ENCODE measurements around the gene ATP11A.

DNA sequence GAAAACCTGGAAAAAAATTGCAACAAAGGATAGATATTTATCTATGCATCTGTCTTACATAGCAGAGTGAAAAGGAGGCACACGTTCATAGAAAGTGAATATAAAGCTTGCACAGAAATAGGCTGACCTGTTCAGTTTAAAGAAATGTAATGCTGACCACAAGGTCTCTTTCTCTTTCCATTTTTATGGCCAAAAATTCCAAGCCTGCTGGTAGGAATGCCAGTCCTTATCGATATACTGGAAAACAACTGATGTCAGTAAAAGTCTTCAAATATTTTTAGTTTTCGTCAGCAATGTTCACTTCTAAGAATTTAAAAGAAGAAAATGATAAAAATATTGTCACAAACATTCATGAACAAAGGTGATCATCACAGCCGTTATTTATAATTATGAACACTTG, 220.2 kb downstream of the ATP11A start:
- TF ChIP-seq POLR2A (IDR thresholded peaks at IDR 0.05; ENCODE audit: low read length) (no peak), GATA1 (IDR thresholded peaks at IDR 0.05; ENCODE audit: low read depth, low read length) (no peak)

Measured in erythroblast (primary cell).